Measurements from ENCODE around the gene FAAP20. TPM values are rescaled to one million over a fixed set of nuclear protein-coding genes. Genes with fewer than 3 reads are reported as not detected.

Gene FAAP20
- total RNA-seq, 1 donor from 2014 or later = 50.9 TPM

DNA sequence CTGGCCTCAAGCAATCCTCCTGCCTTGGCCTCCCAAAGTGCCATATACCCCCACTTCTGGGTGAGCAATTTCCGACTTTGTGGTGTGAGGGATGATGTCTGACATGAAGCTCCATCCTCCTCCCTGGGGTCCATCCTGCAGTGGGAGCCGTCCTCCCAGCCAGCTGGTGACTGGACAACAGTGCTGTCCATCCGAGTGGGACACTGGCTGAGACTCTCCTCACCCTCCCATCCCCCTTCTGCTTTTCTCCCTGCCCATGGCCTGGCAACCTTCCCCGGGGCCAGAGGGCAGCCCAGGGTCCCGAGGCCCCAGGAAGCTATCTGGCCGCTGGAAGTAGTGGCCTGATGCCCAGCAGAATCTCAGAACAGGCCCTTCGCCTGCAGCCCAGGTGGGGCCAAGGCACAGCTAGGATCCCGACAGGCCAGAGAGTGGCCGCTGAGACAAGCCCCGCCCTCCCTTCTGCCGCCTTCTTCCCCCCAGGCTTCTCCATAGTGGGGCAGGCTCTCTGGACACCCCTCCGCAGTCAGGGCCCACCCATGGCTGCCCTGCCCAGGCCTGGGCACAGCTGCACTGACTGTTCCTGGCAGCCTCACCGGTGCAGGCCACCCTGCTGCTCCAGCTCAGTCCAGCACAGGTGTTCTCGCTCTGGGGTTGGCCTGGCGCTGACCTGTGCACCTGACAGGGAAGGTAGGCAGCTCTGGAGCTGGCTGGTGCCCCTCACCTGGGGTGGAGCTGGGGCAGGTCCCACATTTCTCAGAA, 8.4 kb upstream of the FAAP20 start:
- H3K36me3 ChIP-seq = no peaks in the 10 kb centered on the region
- H3K9me3 ChIP-seq = no peaks in the 10 kb centered on the region
- H3K4me1 ChIP-seq = peaks cover 72% of the 10 kb centered on the region
- DNase-seq = no peak
- peak overlapping the region; percentile 81 for H3K27ac ChIP-seq
- TF ChIP-seq, protein P1, sequence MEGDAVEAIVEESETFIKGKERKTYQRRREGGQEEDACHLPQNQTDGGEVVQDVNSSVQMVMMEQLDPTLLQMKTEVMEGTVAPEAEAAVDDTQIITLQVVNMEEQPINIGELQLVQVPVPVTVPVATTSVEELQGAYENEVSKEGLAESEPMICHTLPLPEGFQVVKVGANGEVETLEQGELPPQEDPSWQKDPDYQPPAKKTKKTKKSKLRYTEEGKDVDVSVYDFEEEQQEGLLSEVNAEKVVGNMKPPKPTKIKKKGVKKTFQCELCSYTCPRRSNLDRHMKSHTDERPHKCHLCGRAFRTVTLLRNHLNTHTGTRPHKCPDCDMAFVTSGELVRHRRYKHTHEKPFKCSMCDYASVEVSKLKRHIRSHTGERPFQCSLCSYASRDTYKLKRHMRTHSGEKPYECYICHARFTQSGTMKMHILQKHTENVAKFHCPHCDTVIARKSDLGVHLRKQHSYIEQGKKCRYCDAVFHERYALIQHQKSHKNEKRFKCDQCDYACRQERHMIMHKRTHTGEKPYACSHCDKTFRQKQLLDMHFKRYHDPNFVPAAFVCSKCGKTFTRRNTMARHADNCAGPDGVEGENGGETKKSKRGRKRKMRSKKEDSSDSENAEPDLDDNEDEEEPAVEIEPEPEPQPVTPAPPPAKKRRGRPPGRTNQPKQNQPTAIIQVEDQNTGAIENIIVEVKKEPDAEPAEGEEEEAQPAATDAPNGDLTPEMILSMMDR (IDR thresholded peaks at IDR 0.05) = no peak
- no peak for ATAC-seq
- no peak overlapping the region for H3K4me3 ChIP-seq
- no peaks in the 10 kb centered on the region for H3K27me3 ChIP-seq (ENCODE audit: low read depth)
- intact Hi-C loops (cut with DNase I) = no loop called here

DNA sequence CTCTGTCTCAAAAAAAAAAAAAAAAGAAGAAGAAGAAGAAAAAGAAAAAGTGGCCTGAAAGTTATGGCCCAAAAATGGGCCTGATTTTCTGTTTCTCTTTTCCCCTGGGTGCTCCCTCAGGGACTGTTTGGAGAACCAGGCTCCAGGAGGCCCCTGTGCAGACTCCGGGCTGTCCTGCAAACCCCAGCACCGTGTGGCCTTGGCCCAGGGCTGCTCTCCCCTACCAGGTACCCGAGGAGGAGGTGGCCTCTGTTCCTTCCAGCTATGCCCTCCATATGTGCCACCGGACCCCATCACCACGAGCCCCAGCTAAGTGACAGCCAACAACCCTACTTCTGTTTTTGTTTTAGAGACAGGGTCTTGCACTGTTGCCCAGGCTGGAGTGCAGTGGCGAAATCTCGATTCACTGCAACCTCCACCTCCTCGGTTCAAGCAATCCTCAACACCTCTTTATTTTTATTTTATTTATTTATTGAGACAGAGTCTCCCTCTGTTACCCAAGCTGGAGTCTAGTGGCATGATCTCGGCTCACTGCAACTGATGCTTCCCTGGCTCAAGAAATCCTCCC, 7.5 kb upstream of the FAAP20 start:
- Histone ChIP-seq H3K36me3 (no peaks in the 10 kb centered on the region), H3K4me1 (peaks cover 62% of the 10 kb centered on the region), H3K27me3 (ENCODE audit: low read depth) (no peaks in the 10 kb centered on the region), H3K4me3 (no peak overlapping the region), H3K27ac (no peak overlapping the region), H3K9me3 (no peaks in the 10 kb centered on the region)
- intact Hi-C loops (cut with DNase I) = no loop called here
- ATAC-seq (no peak), DNase-seq (no peak)
- TF ChIP-seq, protein P1 (IDR thresholded peaks at IDR 0.05) = no peak

DNA sequence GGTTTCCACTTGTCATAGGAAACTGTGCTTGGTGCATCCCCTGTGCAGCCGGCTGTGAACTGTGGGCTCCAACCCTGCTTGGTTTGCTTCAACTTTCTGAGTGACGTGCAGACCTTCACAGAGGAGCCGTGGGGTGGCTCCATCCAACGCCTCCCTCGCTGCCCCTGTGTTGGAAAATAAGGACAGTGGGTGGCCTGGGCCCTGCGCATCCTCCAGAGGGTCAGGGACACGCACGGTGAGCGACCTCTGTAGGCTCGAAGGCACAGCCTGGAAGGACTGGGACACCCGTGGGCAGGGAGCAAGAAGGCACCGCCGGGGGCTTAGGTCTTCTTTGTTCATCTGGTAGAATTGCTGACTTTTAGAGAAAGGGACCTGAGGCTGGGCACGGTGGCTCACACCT, 6.5 kb upstream of the FAAP20 start:
- intact Hi-C loops (cut with DNase I) = no loop called here
- no peak for DNase-seq

DNA sequence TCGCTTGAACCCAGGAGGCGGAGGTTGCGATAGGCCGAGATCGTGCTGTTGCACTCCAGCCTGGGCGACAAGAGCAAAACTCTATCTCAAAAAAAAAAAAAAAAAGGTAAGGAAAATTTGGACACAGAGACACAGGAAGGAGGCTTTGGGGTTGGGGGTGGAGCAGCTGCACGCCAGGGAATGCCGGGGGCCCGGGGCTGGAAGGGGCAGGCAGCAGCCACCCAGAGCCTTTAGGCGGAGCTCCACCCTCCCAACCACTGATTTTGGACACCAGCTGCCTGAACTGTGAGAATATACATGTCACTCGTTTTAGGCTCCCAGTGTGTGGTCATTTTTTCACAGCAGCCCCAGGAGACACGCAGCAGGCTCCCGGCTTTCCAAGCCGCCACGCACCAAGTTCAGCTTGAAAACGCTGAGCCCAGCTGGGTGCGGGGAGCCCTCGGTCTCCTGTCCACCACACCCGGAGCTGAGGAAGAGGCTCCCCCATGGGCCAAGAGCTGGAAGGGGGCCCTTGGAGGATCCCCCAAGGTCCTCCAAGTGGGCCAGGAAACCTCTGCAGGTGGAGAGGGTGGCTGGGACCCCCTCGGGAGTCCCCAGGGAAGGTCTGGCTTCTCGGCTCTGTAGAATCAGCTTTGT, 5.9 kb upstream of the FAAP20 start:
- TF ChIP-seq, protein P1 (IDR thresholded peaks at IDR 0.05) = no peak
- intact Hi-C loops (cut with DNase I) = no loop called here

More for the DNA sequence above, 6.5 kb upstream of the FAAP20 start:
- Histone ChIP-seq H3K9me3 (no peaks in the 10 kb centered on the region), H3K4me1 (peaks cover 52% of the 10 kb centered on the region), H3K27ac (no peak overlapping the region), H3K4me3 (no peak overlapping the region), H3K36me3 (no peaks in the 10 kb centered on the region), H3K27me3 (ENCODE audit: low read depth) (no peaks in the 10 kb centered on the region)
- TF ChIP-seq, protein P1 (IDR thresholded peaks at IDR 0.05) = no peak
- ATAC-seq = no peak

DNA sequence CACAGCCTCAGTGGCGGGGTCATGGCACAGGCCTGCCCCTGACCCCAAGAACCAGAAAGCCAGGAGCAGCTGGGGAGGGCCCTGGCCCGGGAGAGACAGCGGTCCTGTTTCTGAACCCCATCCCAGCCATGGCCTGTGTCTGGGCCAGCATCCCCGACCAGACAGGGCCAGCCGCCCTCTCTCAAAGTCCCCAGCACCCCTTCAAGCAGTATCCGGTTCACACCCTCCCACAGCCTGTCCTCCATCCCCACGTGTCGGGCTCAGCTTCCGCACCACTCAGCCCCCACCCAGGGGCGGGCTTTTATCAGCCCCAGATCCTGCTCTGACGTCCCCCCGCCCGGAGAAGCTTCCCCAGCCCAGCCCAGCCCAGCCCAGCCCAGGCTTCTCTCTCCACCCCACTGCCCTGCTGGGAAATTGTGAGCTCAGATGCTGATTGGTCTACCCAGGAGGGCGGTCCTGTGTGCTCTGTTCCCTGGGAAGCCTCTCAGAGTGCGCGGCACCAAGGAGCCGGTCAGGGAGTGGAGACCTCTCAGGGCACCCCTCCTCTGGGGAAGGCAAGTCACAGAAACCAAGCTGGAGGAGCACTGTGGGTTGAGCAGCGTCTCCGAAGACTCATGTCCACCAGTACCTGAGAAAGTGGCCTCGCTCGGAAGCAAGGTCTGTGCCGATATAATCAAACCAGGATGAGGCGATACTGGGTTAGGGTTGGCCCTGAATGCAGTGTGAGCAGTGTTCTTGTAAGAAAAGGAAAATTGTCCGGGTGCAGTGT, 4.7 kb upstream of the FAAP20 start:
- ATAC-seq = peak; percentile 84 to 87
- TF ChIP-seq, protein P1 (IDR thresholded peaks at IDR 0.05) = no peak
- Histone ChIP-seq H3K36me3 (no peaks in the 10 kb centered on the region), H3K27me3 (ENCODE audit: low read depth) (no peaks in the 10 kb centered on the region), H3K4me3 (peak overlapping the region; percentile 59), H3K27ac (peak overlapping the region; percentile 88), H3K9me3 (no peaks in the 10 kb centered on the region), H3K4me1 (peaks cover 50% of the 10 kb centered on the region)
- DNase-seq = peak; percentile 92
- intact Hi-C loops (cut with DNase I) = loop anchor here (5.0 kb wide), 1 partner anchor 183 kb away; no protein-coding TSS in a partner anchor

More for the DNA sequence above, 5.9 kb upstream of the FAAP20 start:
- Histone ChIP-seq H3K27me3 (ENCODE audit: low read depth) (no peaks in the 10 kb centered on the region), H3K27ac (peak overlapping the region; percentile 88), H3K4me1 (peaks cover 52% of the 10 kb centered on the region), H3K4me3 (no peak overlapping the region), H3K9me3 (no peaks in the 10 kb centered on the region), H3K36me3 (no peaks in the 10 kb centered on the region)
- ATAC-seq (no peak), DNase-seq (no peak)

Measured in lower lobe of right lung (tissue), 2 donors.